Mesenchymal stem cell (in vitro differentiated cells and primary cell): ENCODE data around the gene CHCHD6.

Experiments used
- DNase-seq: peaks from one replicate; pipeline ENCODE4 v3.0.0-alpha.2; 2013
- H2AFZ ChIP-seq: one replicate; pipeline ENCODE4 v1.6.1; 2013; ENCODE audit warnings: low read depth, mild to moderate bottlenecking, control low read depth, inconsistent platforms, low read length, moderate library complexity
- H2AK5ac ChIP-seq: 2 replicates; pipeline ENCODE4 v1.6.1; 2013; ENCODE audit warnings: low read length, moderate library complexity, mild to moderate bottlenecking, inconsistent platforms; ENCODE audit not compliant: severe bottlenecking
- H2BK120ac ChIP-seq: one replicate; pipeline ENCODE4 v1.6.1; 2013; ENCODE audit warnings: low read depth, mild to moderate bottlenecking, inconsistent platforms, low read length, moderate library complexity
- H2BK12ac ChIP-seq, 2 experiments: one replicate each; pipeline ENCODE4 v1.6.1; 2013; ENCODE audit warnings: inconsistent platforms in 2 of 2, low read length in 2 of 2, mild to moderate bottlenecking in 2 of 2, moderate library complexity in 2 of 2, control low read depth in 1 of 2
- H2BK15ac ChIP-seq: one replicate; pipeline ENCODE4 v1.6.1; 2013; ENCODE audit warnings: mild to moderate bottlenecking, low read depth, inconsistent platforms; ENCODE audit not compliant: poor library complexity, severe bottlenecking
- H2BK5ac ChIP-seq: 2 replicates; pipeline ENCODE4 v1.6.1; 2013; ENCODE audit warnings: low read depth, mild to moderate bottlenecking, low read length, control low read depth, inconsistent platforms; ENCODE audit not compliant: poor library complexity, severe bottlenecking
- H3K14ac ChIP-seq, 2 experiments: one replicate each; pipeline ENCODE4 v1.6.1; 2013; ENCODE audit warnings: inconsistent platforms in 2 of 2, low read length in 2 of 2, control low read depth in 1 of 2, mild to moderate bottlenecking in 1 of 2, moderate library complexity in 1 of 2
- H3K18ac ChIP-seq, 2 experiments: one replicate each; pipeline ENCODE4 v1.6.1; 2013; ENCODE audit warnings: inconsistent platforms in 2 of 2, low read length in 2 of 2, control low read depth in 1 of 2, low read depth in 1 of 2, mild to moderate bottlenecking in 1 of 2
- H3K23ac ChIP-seq, 2 experiments: one replicate each; pipeline ENCODE4 v1.6.1; 2013; ENCODE audit warnings: inconsistent platforms in 2 of 2, low read length in 2 of 2, mild to moderate bottlenecking in 2 of 2, moderate library complexity in 2 of 2, control low read depth in 1 of 2
- H3K27ac ChIP-seq: 2 replicates; pipeline ENCODE4 v1.5.1; 2013; ENCODE audit warnings: mild to moderate bottlenecking, moderate library complexity, low read length, control low read depth, inconsistent platforms; ENCODE audit not compliant: poor library complexity, severe bottlenecking
- H3K27me3 ChIP-seq, 2 experiments: 2 replicates each; pipeline versions ENCODE4 v1.6.1 to v1.7.0; 2013; ENCODE audit warnings: low read length in 2 of 2, mild to moderate bottlenecking in 2 of 2, moderate library complexity in 2 of 2, control low read depth in 1 of 2, inconsistent platforms in 1 of 2; ENCODE audit not compliant: control insufficient read depth in 1 of 2, insufficient read depth in 1 of 2
- H3K36me3 ChIP-seq, 2 experiments: 2 replicates each; pipeline versions ENCODE4 v1.6.1 to v1.7.0; 2013; ENCODE audit warnings: low read length in 2 of 2, control low read depth in 1 of 2, inconsistent platforms in 1 of 2, low read depth in 1 of 2, mild to moderate bottlenecking in 1 of 2; ENCODE audit not compliant: insufficient read depth in 2 of 2, control insufficient read depth in 1 of 2
- H3K4ac ChIP-seq, 2 experiments: one replicate each; pipeline ENCODE4 v1.6.1; 2013; ENCODE audit warnings: inconsistent platforms in 2 of 2, low read length in 2 of 2, mild to moderate bottlenecking in 2 of 2, moderate library complexity in 2 of 2, control low read depth in 1 of 2, low read depth in 1 of 2
- H3K4me1 ChIP-seq: 2 replicates; pipeline ENCODE4 v1.6.1; 2013; ENCODE audit warnings: low read depth, low read length, control low read depth; ENCODE audit not compliant: control insufficient read depth, insufficient read depth
- H3K4me2 ChIP-seq: 2 replicates; pipeline ENCODE4 v1.6.1; 2013; ENCODE audit warnings: low read length, mild to moderate bottlenecking, inconsistent platforms; ENCODE audit not compliant: poor library complexity, severe bottlenecking
- H3K4me3 ChIP-seq, 2 experiments: 2 replicates each; pipeline versions ENCODE4 v1.5.1 to v1.7.0; 2013; ENCODE audit warnings: low read length in 2 of 2, mild to moderate bottlenecking in 2 of 2, control low read depth in 1 of 2, low read depth in 1 of 2; ENCODE audit not compliant: insufficient read depth in 1 of 2
- H3K79me1 ChIP-seq: replicated peaks from 2 replicates; pipeline ENCODE4 v1.6.1; 2013; ENCODE audit warnings: mild to moderate bottlenecking, control low read depth, low read length, inconsistent platforms; ENCODE audit not compliant: poor library complexity, severe bottlenecking
- H3K9ac ChIP-seq: 2 replicates; pipeline ENCODE4 v1.7.0; 2013; ENCODE audit warnings: mild to moderate bottlenecking, low read length, moderate library complexity
- H3K9me3 ChIP-seq: 2 replicates; pipeline ENCODE4 v1.7.0; 2013; ENCODE audit warnings: mild to moderate bottlenecking, low read length; ENCODE audit not compliant: control insufficient read depth
- H4K8ac ChIP-seq: one replicate; pipeline ENCODE4 v1.6.1; 2013; ENCODE audit warnings: inconsistent platforms, mild to moderate bottlenecking, low read length, moderate library complexity
- H4K91ac ChIP-seq: one replicate; pipeline ENCODE4 v1.6.1; 2013; ENCODE audit warnings: mild to moderate bottlenecking, low read length, inconsistent platforms
- WGBS: methylation state at CpG from one replicate; pipeline ENCODE4 v1.1.7; 2013; ENCODE audit warnings: mixed read lengths; 5-methylcytosine and 5-hydroxymethylcytosine counted together

CHCHD6 gene

GRCh38 chr3:126867863-126868200, 163.8 kb downstream of the CHCHD6 start:
- Histone ChIP-seq H2BK15ac (no peak overlapping the region), H3K4ac (no peak overlapping the region), H3K23ac (no peak overlapping the region), H2BK120ac (no peak overlapping the region), H3K4me3 (no peak overlapping the region), H3K27ac (no peak overlapping the region), H3K9me3 (no peaks in the 10 kb centered on the region), H4K91ac (no peak overlapping the region), H3K14ac (no peak overlapping the region), H4K8ac (no peak overlapping the region), H3K4me2 (no peak overlapping the region), H3K4me1 (no peaks in the 10 kb centered on the region), H3K18ac (no peak overlapping the region), H3K9ac (no peak overlapping the region), H3K36me3 (peaks cover 0 to 3% of the 10 kb centered on the region in 2 experiments), H2AK5ac (no peak overlapping the region), H2BK5ac (no peak overlapping the region), H3K27me3 (no peaks in the 10 kb centered on the region), H2BK12ac (no peak overlapping the region), H3K79me1 (peaks cover 6% of the 10 kb centered on the region), H2AFZ (no peak overlapping the region)
- 100% methylated on average over 1 of the region's 1 CpG for WGBS
- no peak for DNase-seq

- H3K27me3 ChIP-seq, result no peaks in the 10 kb centered on the region
- no peak overlapping the region for H2BK5ac ChIP-seq
- no peak overlapping the region for H4K8ac ChIP-seq
- H3K4ac ChIP-seq, result no peak overlapping the region
- H2BK120ac ChIP-seq, result no peak overlapping the region
- H3K9me3 ChIP-seq, result no peaks in the 10 kb centered on the region
- H2BK12ac ChIP-seq, result no peak overlapping the region
- 96% methylated on average over 8 of the region's 9 CpGs for WGBS
- H3K4me1 ChIP-seq, result no peaks in the 10 kb centered on the region
- H3K14ac ChIP-seq, result no peak overlapping the region
- no peak overlapping the region for H3K27ac ChIP-seq
- H3K79me1 ChIP-seq, result peaks cover 7% of the 10 kb centered on the region
- H3K9ac ChIP-seq, result peak overlapping the region; percentile 80
- H2BK15ac ChIP-seq, result peak overlapping the region; percentile 60
- no peak overlapping the region for H3K23ac ChIP-seq
- H3K18ac ChIP-seq, result no peak overlapping the region
- no peak overlapping the region for H4K91ac ChIP-seq
- no peak overlapping the region for H2AK5ac ChIP-seq
- H3K36me3 ChIP-seq, result peaks cover 0 to 6% of the 10 kb centered on the region in 2 experiments
- H3K4me2 ChIP-seq, result no peak overlapping the region
- H2AFZ ChIP-seq, result no peak overlapping the region
- no peak overlapping the region for H3K4me3 ChIP-seq
- no peak for DNase-seq
Observed at GRCh38 chr3:126870608-126871210, 166.7 kb downstream of the CHCHD6 start.

- H3K4me1 ChIP-seq, result no peaks in the 10 kb centered on the region
- H3K27ac ChIP-seq, result no peak overlapping the region
- no peak overlapping the region for H2BK5ac ChIP-seq
- no peak overlapping the region for H4K91ac ChIP-seq
- H4K8ac ChIP-seq, result no peak overlapping the region
- H2BK12ac ChIP-seq, result no peak overlapping the region
- peaks cover 0 to 6% of the 10 kb centered on the region in 2 experiments for H3K36me3 ChIP-seq
- peak; percentile 7 for DNase-seq
- peak overlapping the region in 1 of 2 experiments; percentile 73 for H3K14ac ChIP-seq
- H3K23ac ChIP-seq, result no peak overlapping the region
- no peak overlapping the region for H2BK120ac ChIP-seq
- peaks cover 6% of the 10 kb centered on the region for H3K79me1 ChIP-seq
- no peak overlapping the region for H3K4me2 ChIP-seq
- H3K9me3 ChIP-seq, result no peaks in the 10 kb centered on the region
- no peaks in the 10 kb centered on the region for H3K27me3 ChIP-seq
- no peak overlapping the region for H2AFZ ChIP-seq
- H3K9ac ChIP-seq, result no peak overlapping the region
- 78% methylated on average over 9 of the region's 10 CpGs for WGBS
- peak overlapping the region in 1 of 2 experiments; percentile 11 for H3K18ac ChIP-seq
- no peak overlapping the region for H2AK5ac ChIP-seq
- H2BK15ac ChIP-seq, result no peak overlapping the region
- H3K4ac ChIP-seq, result no peak overlapping the region
- H3K4me3 ChIP-seq, result no peak overlapping the region
Observed at GRCh38 chr3:126872701-126873342, 168.8 kb downstream of the CHCHD6 start.

- peak overlapping the region in 1 of 2 experiments; percentile 15 for H3K18ac ChIP-seq
- no peak overlapping the region for H2BK15ac ChIP-seq
- no peak overlapping the region for H2BK120ac ChIP-seq
- 96% methylated on average over 1 of the region's 1 CpG for WGBS
- no peak overlapping the region for H4K8ac ChIP-seq
- H3K14ac ChIP-seq, result no peak overlapping the region
- H3K9ac ChIP-seq, result no peak overlapping the region
- DNase-seq, result no peak
- H3K23ac ChIP-seq, result no peak overlapping the region
- H3K4me2 ChIP-seq, result no peak overlapping the region
- H3K36me3 ChIP-seq, result peaks cover 0 to 6% of the 10 kb centered on the region in 2 experiments
- H3K4me3 ChIP-seq, result no peak overlapping the region
- H3K27ac ChIP-seq, result no peak overlapping the region
- no peaks in the 10 kb centered on the region for H3K9me3 ChIP-seq
- peaks cover 4% of the 10 kb centered on the region for H3K79me1 ChIP-seq
- no peaks in the 10 kb centered on the region for H3K4me1 ChIP-seq
- no peak overlapping the region for H2BK12ac ChIP-seq
- no peak overlapping the region for H2AK5ac ChIP-seq
- no peak overlapping the region for H4K91ac ChIP-seq
- no peak overlapping the region for H3K4ac ChIP-seq
- H2BK5ac ChIP-seq, result no peak overlapping the region
- no peaks in the 10 kb centered on the region for H3K27me3 ChIP-seq
- no peak overlapping the region for H2AFZ ChIP-seq
Observed at GRCh38 chr3:126873416-126873815, 169.4 kb downstream of the CHCHD6 start.
